Metanephros (tissue), 2 donors: Measurements from ENCODE around the gene SLC14A1. TPM values are rescaled to one million over a fixed set of nuclear protein-coding genes. Genes with fewer than 3 reads are reported as not detected.

Experiments used
- small RNA-seq: library from RNA; depleted of rRNA; stranded (forward); fragments of <200 nt; gene quantifications from one replicate; pipeline ENCODE3, GENCODE V24; 2014; ENCODE audit warnings: low replicate concordance
- total RNA-seq: library from RNA; depleted of rRNA; stranded (reverse); fragments of >200 nt; gene quantifications from one replicate; pipeline ENCODE4 v1.2.3, GENCODE V29; 2014

Gene SLC14A1
- 14.9 TPM for total RNA-seq

DNA sequence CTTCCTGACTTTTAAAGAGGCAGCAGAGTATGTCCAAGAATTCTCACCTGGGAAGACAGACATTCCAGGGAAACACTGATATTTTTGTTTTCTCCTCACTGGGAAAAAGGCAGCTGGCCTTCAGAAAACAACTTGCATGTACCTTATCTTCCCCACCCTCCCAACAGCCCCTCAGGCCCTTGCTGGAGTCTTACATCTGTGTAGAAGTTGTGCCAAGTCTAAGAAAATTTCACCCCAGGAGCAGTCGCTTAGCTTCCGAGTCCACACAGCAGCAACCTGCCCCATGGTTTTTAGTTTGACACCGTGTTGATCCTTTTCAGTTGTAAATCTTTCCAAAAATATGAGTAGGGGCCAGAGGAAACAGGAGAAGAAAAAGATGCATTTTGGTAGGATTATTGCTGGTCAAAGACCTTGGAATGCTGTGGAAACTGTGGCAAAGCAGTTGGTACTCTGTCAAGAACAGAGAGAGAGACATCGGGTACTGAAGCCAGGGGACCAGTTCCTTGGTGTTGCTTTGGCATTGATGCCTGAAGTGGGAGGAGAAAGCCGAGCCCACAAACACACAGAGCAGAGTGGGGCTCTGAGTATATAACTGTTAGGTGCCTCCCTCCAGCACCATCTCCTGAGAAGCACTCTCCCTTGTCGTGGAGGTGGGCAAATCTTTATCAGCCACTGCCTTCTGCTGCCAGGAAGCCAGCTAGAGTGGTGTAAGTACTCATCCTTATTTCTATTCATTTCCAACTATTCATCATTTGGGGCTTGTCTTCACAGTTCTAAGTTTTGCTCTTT is at the start of gene SLC14A1:
Gene SLC14A1 (plus strand): TSS at position 615 of the 789 bp plus-strand sequence. CDS start 6,140 bp downstream, outside the sequence.

Small RNA genes within 50 kb of the gene (small RNA-seq; reads per million reads assigned to genes)
- gene AC087685.1: not detected

Other genes with a start within 250 kb of the SLC14A1 start
- gene SLC14A2, start 108.7 kb upstream of the SLC14A1 start, total RNA-seq: 5.3 TPM
- 0.41 TPM for gene SIGLEC15, start 101.5 kb downstream of the SLC14A1 start, total RNA-seq
- 40.3 TPM for gene EPG5, start 243.1 kb downstream of the SLC14A1 start, total RNA-seq